ENCODE data around the gene SS18L1. TPM values are rescaled to one million over a fixed set of nuclear protein-coding genes. Genes with fewer than 3 reads are reported as not detected.
"Not testable (repeated sequence)": the region's sequence is repeated elsewhere in the genome, so short reads cannot be mapped to it uniquely, and the experiment has no call there.

SS18L1 gene
- total and polyA plus RNA-seq, 2 experiments from 2014 or later, result 6.5 to 32.6 TPM

- TF ChIP-seq CTCF (conservative IDR thresholded peaks at IDR 0.05; ENCODE audit: low read depth in 2 of 2) (no peak), NANOG (IDR thresholded peaks at IDR 0.05; ENCODE audit: borderline replicate concordance) (no peak), STAT1 (IDR thresholded peaks at IDR 0.05; ENCODE audit: unreplicated experiment) (no peak), EZH2 (IDR thresholded peaks at IDR 0.05; ENCODE audit: low read depth, unreplicated experiment) (no peak), ZNF331 (CRISPR knock-in tag; IDR thresholded peaks at IDR 0.05; ENCODE audit: low read depth) (no peak), REST (IDR thresholded peaks at IDR 0.05; ENCODE audit: unreplicated experiment) (no peak)
These were observed 31.2 kb upstream of the SS18L1 start (continued) for GRCh38 chr20:62112368-62112767.

GRCh38 chr20:62114894-62115293 is 28.7 kb upstream of the SS18L1 start:
- H3K27me3 ChIP-seq (ENCODE audit: insufficient read depth), result no peaks in the 10 kb centered on the region
- no peak overlapping the region for H3K27ac Mint-ChIP-seq
- no peak overlapping the region for H3K4me2 ChIP-seq

GRCh38 chr20:62115800-62116407 is 27.7 kb upstream of the SS18L1 start:
- not testable (repeated sequence) for H3F3A ChIP-seq (replicated peaks; ENCODE audit: low read depth); H3K27me3 ChIP-seq (ENCODE audit: insufficient read depth); H3K4me1 ChIP-seq (ENCODE audit: insufficient read depth); H3K36me3 Mint-ChIP-seq (ENCODE audit: low read depth); H2AFZ ChIP-seq; H3K79me2 ChIP-seq (replicated peaks; ENCODE audit: insufficient read depth); H3K4me3 ChIP-seq; H3K36me3 ChIP-seq (ENCODE audit: insufficient read depth); H3K4me3 Mint-ChIP-seq; H4K20me1 ChIP-seq (replicated peaks; ENCODE audit: insufficient read depth); H3K9me2 ChIP-seq (ENCODE audit: insufficient read depth); H3K27ac Mint-ChIP-seq; ATAC-seq; DNase-seq (ENCODE audit: low spot score); H3K4me2 ChIP-seq; H3K27ac ChIP-seq (ENCODE audit: low read depth)
- Mint-ChIP-seq H3K4me1 (peaks cover 24% of the 10 kb centered on the region), H3K27me3 (ENCODE audit: insufficient read depth, low read depth, poor library complexity) (peaks cover 11% of the 10 kb centered on the region), H3K9me3 (peaks cover 14% of the 10 kb centered on the region)

More at GRCh38 chr20:62114894-62115293, 28.7 kb upstream of the SS18L1 start:
- Mint-ChIP-seq H3K36me3 (ENCODE audit: low read depth) (peaks cover 5% of the 10 kb centered on the region; the same call in 1 of the 3 replicates), H3K9me3 (peaks cover 20% of the 10 kb centered on the region), H3K4me1 (peaks cover 15% of the 10 kb centered on the region; the same call in 2 of the 3 replicates), H3K4me3 (peak overlapping the region; percentile 16; the same call in 1 of the 3 replicates), H3K27me3 (ENCODE audit: insufficient read depth, low read depth, poor library complexity) (peaks cover 6% of the 10 kb centered on the region)
- no peaks in the 10 kb centered on the region for H4K20me1 ChIP-seq (replicated peaks; ENCODE audit: insufficient read depth)
- no peaks in the 10 kb centered on the region for H3F3A ChIP-seq (replicated peaks; ENCODE audit: low read depth)
- H3K27ac ChIP-seq (ENCODE audit: low read depth), result no peak overlapping the region
- no peaks in the 10 kb centered on the region for H3K79me2 ChIP-seq (replicated peaks; ENCODE audit: insufficient read depth)
- H2AFZ ChIP-seq, result peak overlapping the region; percentile 85
- ATAC-seq (peak; percentile 82), DNase-seq (ENCODE audit: low spot score) (peak; percentile 55)
- H3K4me1 ChIP-seq (ENCODE audit: insufficient read depth), result no peaks in the 10 kb centered on the region; the same call in 1 of the 2 replicates
- no peaks in the 10 kb centered on the region for H3K9me2 ChIP-seq (ENCODE audit: insufficient read depth)
- no peak overlapping the region for H3K4me3 ChIP-seq
- H3K36me3 ChIP-seq (ENCODE audit: insufficient read depth), result no peaks in the 10 kb centered on the region
- TF ChIP-seq ETS1 (IDR thresholded peaks at IDR 0.05), result no peak
